Activated naive CD4-positive, alpha-beta T cell treated with anti-CD3 and anti-CD28 coated beads, Interleukin-2, amount 50 U/mL, for 16 hours (primary cell): ENCODE data around the gene FAM3D.
"Not testable (repeated sequence)": the region's sequence is repeated elsewhere in the genome, so short reads cannot be mapped to it uniquely, and the experiment has no call there.

Source experiments
- DNase-seq: peaks from one replicate; pipeline ENCODE4 v3.0.0-alpha.2; 2020

FAM3D gene

GRCh38 chr3:58683001-58683458 lies 16.5 kb upstream of the FAM3D start:
- DNase-seq, result no peak

GRCh38 chr3:58681863-58682262 lies 15.3 kb upstream of the FAM3D start:
- no peak for DNase-seq

- no peak for DNase-seq
These were observed 14.4 kb upstream of the FAM3D start for GRCh38 chr3:58680879-58681525.

GRCh38 chr3:58679974-58680666 lies 13.5 kb upstream of the FAM3D start:
- DNase-seq, result no peak

GRCh38 chr3:58679446-58679845 lies 12.9 kb upstream of the FAM3D start:
- DNase-seq, result no peak

GRCh38 chr3:58678177-58678970 lies 11.8 kb upstream of the FAM3D start:
- not testable (repeated sequence) for DNase-seq

GRCh38 chr3:58672880-58673279 lies 6.3 kb upstream of the FAM3D start:
- no peak for DNase-seq

GRCh38 chr3:58672451-58672850 lies 5.9 kb upstream of the FAM3D start:
- no peak for DNase-seq

- DNase-seq, result no peak
These were observed 4.0 kb upstream of the FAM3D start for GRCh38 chr3:58670506-58671135.

- DNase-seq, result no peak
These were observed 1.7 kb upstream of the FAM3D start for GRCh38 chr3:58668247-58668646.

GRCh38 chr3:58667704-58668103 lies 1.1 kb upstream of the FAM3D start:
- DNase-seq, result no peak

- no peak for DNase-seq
These were observed 655 bp upstream of the FAM3D start for GRCh38 chr3:58667229-58667628.

- no peak for DNase-seq
These were observed 1.2 kb downstream of the FAM3D start for GRCh38 chr3:58665405-58665804.

- no peak for DNase-seq
These were observed 2.0 kb downstream of the FAM3D start for GRCh38 chr3:58664611-58665010.

GRCh38 chr3:58661836-58662420 lies 4.6 kb downstream of the FAM3D start:
- DNase-seq, result no peak

GRCh38 chr3:58660998-58661397 lies 5.6 kb downstream of the FAM3D start:
- no peak for DNase-seq

GRCh38 chr3:58659051-58659675 lies 7.4 kb downstream of the FAM3D start:
- DNase-seq, result no peak

GRCh38 chr3:58658508-58658907 lies 8.1 kb downstream of the FAM3D start:
- no peak for DNase-seq

GRCh38 chr3:58657571-58658141 lies 8.9 kb downstream of the FAM3D start:
- DNase-seq, result no peak

- DNase-seq, result no peak
These were observed 9.5 kb downstream of the FAM3D start for GRCh38 chr3:58657036-58657520.

GRCh38 chr3:58656631-58657030 lies 9.9 kb downstream of the FAM3D start:
- no peak for DNase-seq

GRCh38 chr3:58654466-58654865 lies 12.1 kb downstream of the FAM3D start:
- DNase-seq, result no peak
